ACC112 (cell line): ENCODE measurements around the gene ARHGEF12.

ENCODE experiments used
- H2AFZ ChIP-seq: fragments of 200-600 bp; sonication (generic); one replicate; pipeline ENCODE4 v1.6.0; 2017; ENCODE audit warnings: antibody characterized with exemption, low read length; ENCODE audit not compliant: unreplicated experiment
- H3K27ac ChIP-seq: fragments of 200-600 bp; sonication (generic); 2 replicates; pipeline ENCODE4 v1.5.1; 2014; ENCODE audit warnings: low read depth, mild to moderate bottlenecking, antibody characterized with exemption, low read length, moderate library complexity
- H3K27me3 ChIP-seq: fragments of 200-600 bp; sonication (generic); 2 replicates; pipeline ENCODE4 v1.6.1; 2014; ENCODE audit warnings: mild to moderate bottlenecking, antibody characterized with exemption, low read length, moderate library complexity, mixed read lengths; ENCODE audit not compliant: insufficient read depth
- H3K36me3 ChIP-seq: fragments of 200-600 bp; sonication (generic); 2 replicates; pipeline ENCODE4 v1.6.1; 2016; ENCODE audit warnings: mild to moderate bottlenecking, antibody characterized with exemption, low read length, moderate library complexity, mixed read lengths; ENCODE audit not compliant: insufficient read depth
- H3K4me1 ChIP-seq: fragments of 200-600 bp; sonication (generic); one replicate; pipeline ENCODE4 v1.6.1; 2016; ENCODE audit warnings: low read length, mixed read lengths; ENCODE audit not compliant: insufficient read depth, unreplicated experiment, control insufficient read depth
- H3K4me3 ChIP-seq: fragments of 200-600 bp; sonication (generic); 2 replicates; pipeline ENCODE4 v1.5.1; 2014; ENCODE audit warnings: mild to moderate bottlenecking, low read depth, low read length
- H3K79me2 ChIP-seq: fragments of 200-600 bp; sonication (generic); one replicate; pipeline ENCODE4 v1.6.0; 2016; ENCODE audit warnings: low read length; ENCODE audit not compliant: control insufficient read depth, unreplicated experiment, insufficient read depth

Gene ARHGEF12

GRCh38 chr11:120527111-120527761, 191.0 kb downstream of the ARHGEF12 start:
- H3K79me2 ChIP-seq: no peaks in the 10 kb centered on the region
- H3K27me3 ChIP-seq: peaks cover 36% of the 10 kb centered on the region
- no peaks in the 10 kb centered on the region for H3K4me1 ChIP-seq
- no peak overlapping the region for H2AFZ ChIP-seq
- H3K27ac ChIP-seq: no peak overlapping the region
- no peak overlapping the region for H3K4me3 ChIP-seq
- no peaks in the 10 kb centered on the region for H3K36me3 ChIP-seq

- H3K27ac ChIP-seq: no peak overlapping the region
- H3K4me1 ChIP-seq: peaks cover 8% of the 10 kb centered on the region
- no peak overlapping the region for H2AFZ ChIP-seq
- peaks cover 28% of the 10 kb centered on the region for H3K27me3 ChIP-seq
- H3K36me3 ChIP-seq: no peaks in the 10 kb centered on the region
- H3K4me3 ChIP-seq: no peak overlapping the region
- no peaks in the 10 kb centered on the region for H3K79me2 ChIP-seq
Observed at GRCh38 chr11:120528749-120529148, 192.5 kb downstream of the ARHGEF12 start.

DNA sequence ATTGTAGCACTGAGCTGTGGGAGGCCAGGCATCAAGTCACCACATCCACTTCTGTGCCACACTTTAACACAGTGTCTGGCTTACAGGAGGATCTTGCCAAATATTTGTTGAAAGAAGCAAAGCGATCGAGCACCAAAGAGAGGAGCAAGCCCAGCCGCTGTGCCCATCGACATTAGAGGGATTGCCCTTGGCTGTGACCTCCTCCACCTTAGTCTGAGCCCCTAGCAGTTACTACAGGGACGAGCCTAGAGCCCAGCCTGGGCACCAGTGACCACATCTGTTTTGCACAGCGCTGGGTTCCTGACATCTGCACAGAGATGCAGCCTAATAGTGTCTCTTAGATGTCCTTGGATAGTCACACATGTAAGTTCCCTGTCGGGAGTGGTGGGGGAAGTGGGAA, 193.0 kb downstream of the ARHGEF12 start:
- Histone ChIP-seq H3K27me3 (peaks cover 26% of the 10 kb centered on the region), H3K4me3 (no peak overlapping the region), H3K79me2 (no peaks in the 10 kb centered on the region), H3K27ac (no peak overlapping the region), H2AFZ (no peak overlapping the region), H3K4me1 (peaks cover 8% of the 10 kb centered on the region), H3K36me3 (no peaks in the 10 kb centered on the region)

GRCh38 chr11:120529911-120530310, 193.7 kb downstream of the ARHGEF12 start:
- Histone ChIP-seq H2AFZ (no peak overlapping the region), H3K27me3 (peaks cover 20% of the 10 kb centered on the region), H3K4me1 (peaks cover 8% of the 10 kb centered on the region), H3K79me2 (no peaks in the 10 kb centered on the region), H3K36me3 (no peaks in the 10 kb centered on the region), H3K27ac (no peak overlapping the region), H3K4me3 (no peak overlapping the region)

- Histone ChIP-seq H3K36me3 (no peaks in the 10 kb centered on the region), H3K27me3 (peaks cover 9% of the 10 kb centered on the region), H3K4me3 (peak overlapping the region; percentile 31), H3K4me1 (peaks cover 8% of the 10 kb centered on the region), H3K27ac (no peak overlapping the region), H2AFZ (no peak overlapping the region), H3K79me2 (no peaks in the 10 kb centered on the region)
Observed at GRCh38 chr11:120532082-120532831, 196.0 kb downstream of the ARHGEF12 start.

DNA sequence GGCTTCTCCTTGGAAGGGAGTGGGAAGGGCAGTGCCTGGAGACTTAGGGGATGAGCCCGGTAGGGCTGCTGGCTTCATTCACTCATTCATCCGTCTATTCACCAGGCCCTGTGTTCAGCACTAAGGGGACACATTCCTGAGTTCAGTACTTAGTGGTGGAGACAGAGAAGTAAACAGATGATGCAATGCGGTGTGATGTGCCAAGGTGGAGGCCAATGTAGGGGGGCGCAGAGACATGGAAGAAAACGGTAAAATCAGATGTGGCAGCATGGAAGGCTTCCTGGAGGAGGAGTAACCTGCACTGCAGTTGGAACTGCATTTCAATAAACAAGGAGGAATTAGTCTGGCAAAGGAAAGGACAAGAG, 196.6 kb downstream of the ARHGEF12 start:
- no peak overlapping the region for H2AFZ ChIP-seq
- H3K4me1 ChIP-seq: peaks cover 8% of the 10 kb centered on the region
- H3K27ac ChIP-seq: no peak overlapping the region
- H3K4me3 ChIP-seq: peak overlapping the region; percentile 31
- no peaks in the 10 kb centered on the region for H3K79me2 ChIP-seq
- peaks cover 8% of the 10 kb centered on the region; the same call in 1 of the 2 replicates for H3K27me3 ChIP-seq
- H3K36me3 ChIP-seq: no peaks in the 10 kb centered on the region

DNA sequence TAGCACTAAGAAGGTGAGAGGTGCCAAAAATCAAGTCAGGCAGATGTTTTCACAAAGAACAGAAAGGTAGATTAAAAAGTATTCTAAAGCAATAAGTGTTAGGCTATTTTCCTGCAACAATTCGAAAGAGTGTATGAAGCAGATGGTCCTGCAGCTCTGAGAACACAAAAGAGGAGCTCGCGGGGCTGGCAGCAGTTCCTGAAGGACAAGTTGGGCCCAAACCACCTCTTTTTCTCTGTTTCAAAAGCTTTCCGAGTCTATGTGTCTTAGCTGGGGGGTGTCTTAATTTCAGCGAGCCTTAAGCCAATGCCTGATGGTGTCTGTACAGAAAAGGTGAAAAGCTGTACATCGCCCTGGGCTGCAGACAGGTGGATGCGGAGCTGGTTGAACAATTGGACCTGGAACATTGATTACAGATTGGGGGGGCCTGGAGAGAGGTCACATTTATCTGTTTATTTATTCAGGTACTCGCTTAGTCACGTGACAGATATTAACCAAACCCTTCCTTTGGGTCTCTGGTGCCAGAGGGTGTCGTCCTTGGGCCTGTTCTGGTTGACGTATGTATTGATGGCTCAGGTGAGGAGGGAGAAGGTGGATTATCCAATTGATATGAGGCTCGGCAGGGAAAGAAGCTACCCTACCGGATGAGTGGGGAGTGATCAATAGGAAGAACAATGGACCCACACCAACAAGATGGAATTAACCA, 200.0 kb downstream of the ARHGEF12 start:
- Histone ChIP-seq H3K27me3 (no peaks in the 10 kb centered on the region), H3K4me1 (peaks cover 8% of the 10 kb centered on the region), H3K79me2 (no peaks in the 10 kb centered on the region), H3K4me3 (no peak overlapping the region), H3K27ac (no peak overlapping the region), H3K36me3 (no peaks in the 10 kb centered on the region), H2AFZ (no peak overlapping the region)

DNA sequence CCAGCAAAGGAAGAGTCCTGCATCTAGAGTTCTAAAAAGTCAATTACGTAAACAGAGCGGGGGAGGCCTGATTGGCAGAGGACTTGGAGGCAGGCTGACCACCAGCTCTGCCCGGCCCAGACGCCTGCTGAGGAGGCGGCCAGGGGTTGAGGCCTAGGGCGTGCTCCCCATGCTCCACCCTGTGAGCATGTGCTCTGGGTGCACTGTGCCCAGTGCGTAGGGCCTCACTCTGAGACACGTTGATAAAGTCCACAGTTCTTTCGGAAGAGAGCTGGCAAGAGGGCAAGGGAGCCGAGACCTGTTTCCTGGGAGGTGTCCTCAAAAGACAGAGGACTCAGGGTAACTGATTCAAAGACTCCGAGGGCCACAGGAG, 200.6 kb downstream of the ARHGEF12 start:
- Histone ChIP-seq H3K4me3 (no peak overlapping the region), H3K79me2 (no peaks in the 10 kb centered on the region), H2AFZ (no peak overlapping the region), H3K36me3 (no peaks in the 10 kb centered on the region), H3K27me3 (no peaks in the 10 kb centered on the region), H3K4me1 (peaks cover 8% of the 10 kb centered on the region), H3K27ac (no peak overlapping the region)

DNA sequence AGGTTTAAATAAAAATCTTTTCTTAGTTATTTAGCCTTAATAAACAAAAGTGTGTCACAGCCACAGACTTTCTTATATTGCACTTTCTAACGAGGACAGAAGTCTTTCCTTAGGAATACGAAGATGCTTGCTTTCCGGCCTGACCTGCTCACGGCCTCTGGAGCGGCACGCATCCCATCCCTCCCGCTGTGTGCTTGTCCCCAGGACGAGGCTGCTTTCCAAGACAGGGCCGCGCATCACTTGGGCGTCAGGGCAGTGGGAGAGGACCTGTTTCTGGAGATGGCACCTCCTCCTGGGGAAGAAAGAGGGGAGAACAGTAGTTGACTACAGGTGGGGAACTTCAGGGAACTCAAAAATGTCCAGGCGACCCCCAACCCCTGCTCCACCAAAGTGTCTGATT, 201.8 kb downstream of the ARHGEF12 start:
- Histone ChIP-seq H2AFZ (no peak overlapping the region), H3K79me2 (no peaks in the 10 kb centered on the region), H3K27me3 (no peaks in the 10 kb centered on the region), H3K4me1 (peaks cover 1% of the 10 kb centered on the region), H3K27ac (no peak overlapping the region), H3K4me3 (no peak overlapping the region), H3K36me3 (no peaks in the 10 kb centered on the region)

DNA sequence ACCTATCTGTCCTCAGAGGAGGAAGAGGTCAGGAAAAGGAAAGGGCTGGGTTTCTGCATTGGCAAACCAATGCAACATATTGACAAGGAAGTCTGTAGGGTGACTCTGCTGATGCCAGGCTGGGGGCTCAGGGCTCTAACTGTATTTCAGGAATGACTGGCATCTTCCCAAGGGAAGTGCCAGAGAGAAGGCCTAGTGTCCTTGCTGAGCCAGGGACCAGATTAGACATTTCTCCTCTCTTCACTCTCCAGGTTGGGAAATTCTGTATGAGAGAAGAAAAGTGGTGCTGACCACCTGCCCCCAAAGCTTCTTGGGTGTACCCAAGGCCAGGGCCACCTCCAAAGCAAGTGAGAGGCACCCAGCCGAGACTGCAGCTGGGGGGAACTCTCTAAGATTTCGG, 202.5 kb downstream of the ARHGEF12 start:
- Histone ChIP-seq H3K27ac (no peak overlapping the region), H3K27me3 (no peaks in the 10 kb centered on the region), H3K4me3 (no peak overlapping the region), H3K36me3 (no peaks in the 10 kb centered on the region), H3K79me2 (no peaks in the 10 kb centered on the region), H3K4me1 (no peaks in the 10 kb centered on the region), H2AFZ (no peak overlapping the region)
